NCI-H1436 (cell line): ENCODE data around the gene ASAH2B.

Source experiments
- DNase-seq: peaks from one replicate; lab custom pipeline; 2025; lab: John Stamatoyannopoulos, UW

Gene ASAH2B

DNA sequence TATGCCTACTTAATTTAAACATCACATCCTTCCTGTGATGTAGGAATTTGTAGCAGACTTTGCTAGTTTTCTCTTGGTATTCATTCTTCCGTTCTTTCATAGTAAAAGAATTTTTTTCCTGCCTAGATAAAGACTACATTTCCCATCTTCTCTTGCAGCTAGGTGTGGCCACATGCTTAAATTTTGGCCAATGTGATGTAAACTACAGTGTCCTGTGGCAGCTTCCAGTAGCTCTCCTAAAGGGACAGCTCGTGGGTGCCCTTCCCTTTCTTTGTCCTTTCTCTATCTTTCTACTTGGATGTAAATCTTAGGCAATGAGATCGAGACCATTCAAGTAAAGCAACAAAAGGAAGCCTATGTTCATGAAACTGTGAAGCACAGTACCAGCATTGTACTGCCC is 58.6 kb downstream of the ASAH2B start:
- DNase-seq = no peak

DNA sequence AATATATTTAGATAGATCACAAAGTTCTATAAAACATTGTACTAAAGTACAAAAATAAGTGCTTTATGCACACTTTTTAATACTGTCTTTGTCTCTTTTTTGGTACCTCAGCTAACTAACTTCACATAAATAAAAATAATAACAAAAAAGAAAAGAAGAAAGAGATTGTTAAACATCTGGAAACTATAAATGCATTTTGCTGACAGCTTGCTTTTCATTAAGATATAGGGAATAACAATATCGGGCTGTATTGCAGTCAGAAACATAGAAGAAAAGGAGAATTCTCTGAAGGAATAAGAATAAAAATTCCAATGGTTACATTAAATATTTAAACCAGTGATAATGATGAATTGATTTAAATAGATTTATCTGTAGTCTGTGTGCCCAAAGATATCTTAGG is 59.9 kb downstream of the ASAH2B start:
- no peak for DNase-seq

DNA sequence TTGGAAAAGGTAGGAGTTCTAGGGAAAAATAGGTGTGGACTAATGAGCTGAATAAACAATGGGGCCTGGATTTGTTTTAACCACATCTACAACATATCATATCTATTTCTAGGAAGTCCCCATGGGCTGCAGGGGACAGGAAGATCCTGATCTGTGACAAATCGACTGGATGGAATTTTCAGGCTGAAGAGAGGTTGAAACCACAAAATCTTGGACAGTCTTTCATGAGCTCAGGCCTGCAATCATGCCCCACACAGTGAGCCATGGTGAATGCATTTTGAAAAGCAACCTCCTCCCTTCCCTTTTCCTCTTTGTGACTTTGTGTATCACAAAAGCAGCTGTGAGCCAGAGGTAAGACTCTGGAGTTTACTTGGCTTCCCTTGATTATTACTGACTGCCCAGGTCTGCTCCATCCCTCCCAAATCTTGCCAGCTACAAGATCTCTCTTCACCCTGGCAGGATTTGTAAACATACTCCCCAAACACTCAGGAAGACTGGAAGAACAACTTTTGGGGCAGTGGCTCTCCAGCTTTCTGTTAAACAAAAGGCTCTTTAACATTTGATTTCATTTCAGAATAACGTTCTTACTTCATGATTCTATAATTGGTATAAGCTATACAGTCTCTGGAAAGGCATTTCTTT is 66.4 kb downstream of the ASAH2B start:
- no peak for DNase-seq

DNA sequence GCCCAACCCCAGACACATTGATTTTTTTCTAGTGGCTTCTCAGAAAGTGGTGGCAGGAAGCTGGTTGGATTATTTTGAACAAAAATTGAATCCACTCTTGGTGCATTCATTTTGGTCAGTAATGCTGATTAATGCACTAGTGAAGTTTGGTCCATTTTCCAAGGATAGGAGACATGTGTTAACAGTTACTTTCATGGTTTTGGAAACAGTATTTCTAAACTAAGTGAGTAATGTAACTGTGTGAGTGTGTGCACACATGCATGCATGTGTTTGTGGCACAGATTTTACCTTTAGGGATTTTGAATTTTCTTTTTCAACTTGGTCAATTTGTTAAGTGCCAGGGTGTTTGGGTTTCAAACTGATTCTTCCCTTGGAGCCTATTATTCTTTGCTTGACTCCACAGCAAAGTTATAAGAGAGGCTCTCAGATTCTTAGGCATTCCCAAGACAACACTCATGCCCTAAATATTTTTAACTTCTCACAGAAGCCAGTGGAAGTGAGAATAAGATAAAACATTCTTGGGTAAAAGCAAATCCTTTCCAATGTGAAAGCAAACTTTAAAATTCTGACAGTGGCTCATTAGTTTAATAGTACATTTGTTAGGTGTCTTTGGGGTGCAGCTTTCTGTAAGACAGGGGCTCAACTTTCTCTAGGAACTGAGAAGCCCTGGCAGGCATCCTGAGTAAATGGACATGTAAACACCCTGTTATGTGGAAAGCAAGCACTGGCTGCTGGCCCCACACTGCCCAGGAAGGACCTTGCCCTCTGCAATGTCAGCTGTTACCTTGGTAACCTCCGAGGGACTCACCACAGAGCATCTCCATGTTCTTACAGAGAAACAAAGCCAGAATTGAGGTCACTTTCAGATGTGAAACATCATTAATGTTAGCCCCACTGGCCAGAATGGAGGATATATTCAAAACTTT is 68.4 kb downstream of the ASAH2B start:
- no peak for DNase-seq
